Aorta (tissue), 5 donors: ENCODE results near the gene MAML3. TPM values are rescaled to one million over a fixed set of nuclear protein-coding genes. Genes with fewer than 3 reads are reported as not detected.

Experiments
- ATAC-seq: fragments of 200-7000 bp; cut with Tn5 transposase; one replicate; pipeline ENCODE4 v1.9.1; 2022; ENCODE audit warnings: moderate library complexity; ENCODE audit not compliant: low FRiP score
- DNase-seq, 2 donors: peaks; one replicate each; pipeline ENCODE4 v3.0.0-alpha.2; 2020
- H3K27ac ChIP-seq, 2 donors: one replicate each; pipeline ENCODE4 v1.5.1; 2013; ENCODE audit warnings: low read length in 2 of 2, mild to moderate bottlenecking in 2 of 2, moderate library complexity in 2 of 2, control low read depth in 1 of 2, inconsistent platforms in 1 of 2, low read depth in 1 of 2
- H3K27me3 ChIP-seq, 2 donors: one replicate each; pipeline ENCODE4 v1.6.1; 2013; ENCODE audit warnings: control low read depth in 1 of 2, low read length in 1 of 2, mild to moderate bottlenecking in 1 of 2, moderate library complexity in 1 of 2; ENCODE audit not compliant: insufficient read depth in 2 of 2, control insufficient read depth in 1 of 2
- H3K36me3 ChIP-seq, 2 donors: one replicate each; pipeline ENCODE4 v1.6.1; 2013; ENCODE audit warnings: control low read depth in 1 of 2, low read length in 1 of 2, mild to moderate bottlenecking in 1 of 2; ENCODE audit not compliant: insufficient read depth in 2 of 2, control insufficient read depth in 1 of 2
- H3K4me1 ChIP-seq, 2 donors: one replicate each; pipeline ENCODE4 v1.6.1; 2013; ENCODE audit warnings: low read length in 2 of 2, control low read depth in 1 of 2, mild to moderate bottlenecking in 1 of 2, moderate library complexity in 1 of 2; ENCODE audit not compliant: insufficient read depth in 2 of 2, control insufficient read depth in 1 of 2
- H3K4me3 ChIP-seq, 2 donors: one replicate each; pipeline ENCODE4 v1.5.1; 2013; ENCODE audit warnings: low read length in 2 of 2, control low read depth in 1 of 2, mild to moderate bottlenecking in 1 of 2
- H3K9me3 ChIP-seq: one replicate; pipeline ENCODE4 v1.6.1; 2013; ENCODE audit warnings: mild to moderate bottlenecking, low read length; ENCODE audit not compliant: control insufficient read depth
- WGBS, 2 donors: extraction: QIAGEN DNeasy Blood & Tissue Kit; methylation state at CpG; one replicate each; pipeline ENCODE4 v1.1.7; 2013; 5-methylcytosine and 5-hydroxymethylcytosine counted together
- intact Hi-C, 2 donors: fragments of 100-400 bp; cut with DNase I; formaldehyde crosslinking; loops; one replicate each; pipeline versions ENCODE4 v1.14.2 to v1.15.0; 2022
- polyA plus RNA-seq, 2 donors: library from polyadenylated mRNA; stranded (reverse); fragments of 200-250 nt; gene quantifications; one replicate each; pipeline ENCODE4 v1.2.3, GENCODE V29; 2013
- total RNA-seq, 2 donors: library from RNA; stranded (reverse); fragmentation: NEBNext Ultra II Directional; extraction: Animal tissue kit (Norgen Biotek cat#: 25700); gene quantifications; one replicate each; pipeline ENCODE4 v1.2.1, GENCODE V29; 2021
- donor health status: healthy with polysubstance abuse.
- donor health status: Bipolar disorder and iron deficiency.
- donor health status: DM: no; HTN: no; CAD: no.
- donor health status: DM: no; HTN: no; CAD: no.
- donor health status: DM: yes; HTN: yes; CAD: no.

MAML3 gene
- total and polyA plus RNA-seq, 4 donors: 0.79 to 10.5 (median 4.9) TPM

DNA sequence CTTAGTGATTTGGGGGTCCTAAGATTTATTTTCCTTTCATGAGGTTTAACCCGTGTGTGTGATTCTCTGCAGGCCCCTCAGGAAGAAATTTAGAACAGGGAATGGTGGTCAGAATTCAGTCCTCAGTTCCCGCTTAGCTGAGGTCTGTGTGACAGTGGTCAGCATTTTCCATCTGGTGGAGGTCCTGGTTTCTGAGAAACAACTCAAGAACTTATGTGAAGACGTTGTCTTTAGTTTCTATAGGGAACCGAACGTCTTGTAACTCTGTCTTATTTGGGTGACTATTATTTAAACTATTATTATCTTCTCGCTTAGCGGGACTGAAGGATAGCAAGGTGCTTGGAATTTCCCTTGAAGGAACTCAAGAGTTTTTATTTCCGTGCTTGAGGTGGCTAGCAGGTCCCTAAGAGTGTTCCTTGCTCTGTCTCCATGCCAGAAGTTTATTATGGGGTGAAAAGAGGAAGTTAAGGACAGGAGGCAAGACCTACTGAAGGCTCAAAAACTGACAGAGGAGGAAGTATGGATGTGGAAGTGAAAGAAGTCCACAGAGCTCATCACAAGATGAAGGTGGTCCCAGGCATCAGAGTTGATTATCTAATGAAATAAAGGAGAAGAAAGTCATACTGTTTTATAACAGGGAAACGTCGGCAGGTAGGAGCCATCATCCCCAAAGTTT is 479.0 kb downstream of the MAML3 start:
- DNase-seq (no peak), ATAC-seq (no peak)
- WGBS, 2 donors: 88% methylated on average over 10 of the region's 10 CpGs
- H3K27me3 ChIP-seq: no peaks in the 10 kb centered on the region
- intact Hi-C loops: no loop called here
- H3K36me3 ChIP-seq: peaks cover 4 to 7% of the 10 kb centered on the region in 2 donors
- no peak overlapping the region for H3K27ac ChIP-seq
- H3K4me1 ChIP-seq: no peaks in the 10 kb centered on the region
- H3K9me3 ChIP-seq: no peaks in the 10 kb centered on the region
- no peak overlapping the region for H3K4me3 ChIP-seq

GRCh38 chr4:139672732-139673131 is 481.3 kb downstream of the MAML3 start:
- H3K4me1 ChIP-seq: no peaks in the 10 kb centered on the region
- DNase-seq (no peak), ATAC-seq (no peak)
- intact Hi-C loops: no loop called here
- H3K4me3 ChIP-seq: no peak overlapping the region
- H3K27ac ChIP-seq: no peak overlapping the region
- H3K9me3 ChIP-seq: no peaks in the 10 kb centered on the region
- no peaks in the 10 kb centered on the region for H3K27me3 ChIP-seq
- H3K36me3 ChIP-seq: peaks cover 0 to 3% of the 10 kb centered on the region in 2 donors
- WGBS, 2 donors: 85 to 97% methylated on average over 4 of the region's 4 CpGs

DNA sequence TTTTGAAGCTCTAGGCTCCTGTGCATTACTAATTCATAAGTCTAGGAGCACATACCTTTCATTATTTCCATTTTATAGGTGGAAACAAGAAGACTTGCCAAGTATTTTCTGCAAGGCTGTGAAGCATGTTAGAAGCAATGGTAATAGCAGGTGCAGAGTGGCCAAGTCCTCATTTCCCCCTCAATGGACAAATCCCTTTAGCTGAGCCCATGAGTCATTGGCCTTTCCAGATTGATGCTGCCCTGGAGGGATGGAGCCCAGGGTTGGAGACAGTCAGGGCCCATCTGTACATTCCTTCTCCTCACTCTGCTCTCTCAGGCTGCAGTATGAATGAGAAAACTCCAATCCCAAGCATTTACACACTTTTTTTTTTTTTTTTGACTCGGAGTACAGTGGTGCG is 481.8 kb downstream of the MAML3 start:
- ATAC-seq (no peak), DNase-seq (no peak)
- Histone ChIP-seq H3K4me1 (no peaks in the 10 kb centered on the region), H3K4me3 (no peak overlapping the region), H3K27ac (no peak overlapping the region), H3K27me3 (no peaks in the 10 kb centered on the region), H3K9me3 (no peaks in the 10 kb centered on the region), H3K36me3 (peaks cover 0 to 3% of the 10 kb centered on the region in 2 donors)
- 96 to 100% methylated on average over 1 to 2 of the region's 2 CpGs for WGBS, 2 donors
- intact Hi-C loops: no loop called here

DNA sequence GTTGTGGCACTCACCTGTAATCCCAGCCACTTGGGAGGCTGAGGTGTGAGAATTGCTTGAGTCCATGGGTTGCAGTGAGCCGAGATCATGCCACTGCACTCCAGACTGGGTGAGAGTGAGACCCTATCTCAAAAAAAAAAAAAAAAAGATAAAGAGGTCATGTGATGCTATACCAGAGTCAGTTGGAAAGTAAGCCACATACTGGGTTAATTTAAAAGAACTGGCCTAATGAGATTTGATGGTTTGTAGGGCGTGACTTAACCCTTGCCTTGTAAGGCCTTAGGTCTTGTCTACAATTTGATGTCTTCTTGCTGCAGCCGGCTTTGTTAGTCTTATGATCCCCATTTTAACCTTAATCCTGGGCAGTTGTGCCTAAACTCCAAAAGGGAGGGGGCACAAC is 483.2 kb downstream of the MAML3 start:
- Histone ChIP-seq H3K27ac (no peak overlapping the region), H3K27me3 (no peaks in the 10 kb centered on the region), H3K4me3 (no peak overlapping the region), H3K9me3 (no peaks in the 10 kb centered on the region), H3K36me3 (peaks cover 0 to 3% of the 10 kb centered on the region in 2 donors), H3K4me1 (no peaks in the 10 kb centered on the region)
- 92 to 96% methylated on average over 3 of the region's 3 CpGs for WGBS, 2 donors
- ATAC-seq (no peak), DNase-seq (no peak)
- intact Hi-C loops: no loop called here

DNA sequence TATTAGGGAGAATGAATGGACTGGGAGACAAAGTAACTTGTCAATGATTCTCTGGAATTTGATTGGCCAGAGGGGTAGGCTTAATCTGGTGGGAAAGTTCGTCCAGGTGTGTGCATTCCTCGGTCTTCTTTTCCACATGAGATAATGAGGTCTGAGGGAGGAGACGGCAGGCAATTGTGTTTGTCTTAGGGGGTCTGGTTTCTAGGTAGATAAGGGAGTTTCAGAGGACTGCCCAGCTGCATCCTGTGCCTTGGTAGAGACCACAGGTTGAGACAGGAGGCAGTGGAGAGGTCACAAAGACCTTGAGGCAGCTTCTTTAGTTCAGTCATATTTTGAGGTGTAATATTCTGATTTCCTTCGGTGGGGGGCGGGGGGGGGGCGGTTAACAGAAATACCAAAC is 484.1 kb downstream of the MAML3 start:
- H3K27ac ChIP-seq: no peak overlapping the region
- no peak overlapping the region for H3K4me3 ChIP-seq
- no peaks in the 10 kb centered on the region for H3K4me1 ChIP-seq
- intact Hi-C loops: no loop called here
- H3K36me3 ChIP-seq: peaks cover 0 to 3% of the 10 kb centered on the region in 2 donors
- H3K27me3 ChIP-seq: no peaks in the 10 kb centered on the region
- no peaks in the 10 kb centered on the region for H3K9me3 ChIP-seq
- DNase-seq: no peak
- no peak for ATAC-seq
- 84% methylated on average over 6 of the region's 6 CpGs for WGBS, 2 donors

- ATAC-seq: no peak
- 85 to 92% methylated on average over 6 of the region's 6 CpGs for WGBS, 2 donors
- no peak for DNase-seq
- peaks cover 0 to 3% of the 10 kb centered on the region in 2 donors for H3K36me3 ChIP-seq
- H3K27me3 ChIP-seq: no peaks in the 10 kb centered on the region
- H3K4me1 ChIP-seq: no peaks in the 10 kb centered on the region
- H3K9me3 ChIP-seq: no peaks in the 10 kb centered on the region
- H3K27ac ChIP-seq: no peak overlapping the region
- no peak overlapping the region for H3K4me3 ChIP-seq
- intact Hi-C loops: no loop called here
These were observed 484.6 kb downstream of the MAML3 start for GRCh38 chr4:139669335-139669734.

GRCh38 chr4:139668658-139669201 is 485.3 kb downstream of the MAML3 start:
- no peaks in the 10 kb centered on the region for H3K9me3 ChIP-seq
- no peaks in the 10 kb centered on the region for H3K4me1 ChIP-seq
- ATAC-seq: no peak
- no peak for DNase-seq
- peaks cover 0 to 3% of the 10 kb centered on the region in 2 donors for H3K36me3 ChIP-seq
- H3K27me3 ChIP-seq: no peaks in the 10 kb centered on the region
- 88 to 89% methylated on average over 4 of the region's 4 CpGs for WGBS, 2 donors
- no peak overlapping the region for H3K4me3 ChIP-seq
- H3K27ac ChIP-seq: no peak overlapping the region
- intact Hi-C loops: no loop called here

DNA sequence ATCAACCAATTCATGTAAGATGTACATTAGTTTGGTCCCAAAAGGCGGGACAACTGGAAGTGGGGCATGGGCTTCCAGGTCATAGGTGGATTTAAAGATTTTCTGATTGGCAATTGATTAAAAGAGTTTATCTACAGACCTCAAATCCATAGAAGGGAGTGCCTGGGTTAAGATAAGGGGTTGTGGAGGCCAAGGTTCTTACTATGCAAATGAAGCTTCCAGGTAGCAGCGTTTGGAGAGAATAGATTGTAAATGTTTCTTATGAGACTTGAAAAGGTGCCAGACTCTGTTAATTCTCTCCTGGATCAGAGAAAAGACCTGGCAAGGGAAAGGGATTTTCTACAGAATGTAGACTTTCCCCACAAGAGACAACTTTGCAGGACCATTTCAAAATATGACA is 485.9 kb downstream of the MAML3 start:
- no peaks in the 10 kb centered on the region for H3K36me3 ChIP-seq
- 75 to 81% methylated on average over 2 of the region's 2 CpGs for WGBS, 2 donors
- DNase-seq (no peak), ATAC-seq (no peak)
- intact Hi-C loops: no loop called here
- no peaks in the 10 kb centered on the region for H3K9me3 ChIP-seq
- no peak overlapping the region for H3K4me3 ChIP-seq
- no peaks in the 10 kb centered on the region for H3K27me3 ChIP-seq
- H3K27ac ChIP-seq: no peak overlapping the region
- no peaks in the 10 kb centered on the region for H3K4me1 ChIP-seq
